SK-N-MC (cell line): ENCODE measurements around the gene STRIP2.

Experiments
- EZH2 ChIP-seq: fragments of 200-600 bp; sonication (generic); IDR thresholded peaks from one replicate; pipeline ENCODE4 v1.6.1; 2017; ENCODE audit warnings: antibody characterized with exemption
- FOXP2 ChIP-seq: optimal IDR thresholded peaks from 2 replicates; pipeline ENCODE3; 2011; ENCODE audit warnings: mild to moderate bottlenecking, moderate library complexity; ENCODE audit not compliant: insufficient read depth; ENCODE audit errors: extremely low read length, control extremely low read depth
- POLR2AphosphoS5 ChIP-seq: IDR thresholded peaks from 2 replicates; pipeline ENCODE4 v1.6.1; 2012; ENCODE audit warnings: mild to moderate bottlenecking, low read depth, low read length, borderline replicate concordance

DNA sequence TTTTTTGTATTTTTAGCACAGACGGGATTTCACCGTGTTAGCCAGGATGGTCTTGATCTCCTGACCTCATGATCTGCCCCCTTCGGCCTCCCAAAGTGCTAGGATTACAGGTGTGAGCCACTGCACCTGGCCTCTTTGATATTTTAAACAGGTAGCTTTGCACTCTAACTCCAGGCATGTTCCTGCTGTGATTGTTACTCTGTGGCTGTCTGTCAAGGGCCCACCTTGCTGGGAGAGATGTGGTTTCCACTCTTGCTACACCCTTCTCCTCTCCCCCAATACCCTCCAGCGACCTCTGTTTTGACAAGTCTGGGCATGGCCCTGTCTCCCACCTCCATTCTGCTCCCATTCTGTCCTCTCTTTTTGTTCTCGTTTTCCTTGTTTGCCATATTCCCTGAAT is 85.2 kb downstream of the STRIP2 start:
- no peak for TF ChIP-seq EZH2
- no peak for TF ChIP-seq POLR2AphosphoS5
- TF ChIP-seq FOXP2: no peak
